GM21447 (cell line): ENCODE data around the gene ME3.

ENCODE experiments used
- ATAC-seq: cut with Tn5 transposase; IDR thresholded peaks from one replicate; pipeline ENCODE4 v1.9.1; 2021; ENCODE audit not compliant: unreplicated experiment

The ME3 gene

DNA sequence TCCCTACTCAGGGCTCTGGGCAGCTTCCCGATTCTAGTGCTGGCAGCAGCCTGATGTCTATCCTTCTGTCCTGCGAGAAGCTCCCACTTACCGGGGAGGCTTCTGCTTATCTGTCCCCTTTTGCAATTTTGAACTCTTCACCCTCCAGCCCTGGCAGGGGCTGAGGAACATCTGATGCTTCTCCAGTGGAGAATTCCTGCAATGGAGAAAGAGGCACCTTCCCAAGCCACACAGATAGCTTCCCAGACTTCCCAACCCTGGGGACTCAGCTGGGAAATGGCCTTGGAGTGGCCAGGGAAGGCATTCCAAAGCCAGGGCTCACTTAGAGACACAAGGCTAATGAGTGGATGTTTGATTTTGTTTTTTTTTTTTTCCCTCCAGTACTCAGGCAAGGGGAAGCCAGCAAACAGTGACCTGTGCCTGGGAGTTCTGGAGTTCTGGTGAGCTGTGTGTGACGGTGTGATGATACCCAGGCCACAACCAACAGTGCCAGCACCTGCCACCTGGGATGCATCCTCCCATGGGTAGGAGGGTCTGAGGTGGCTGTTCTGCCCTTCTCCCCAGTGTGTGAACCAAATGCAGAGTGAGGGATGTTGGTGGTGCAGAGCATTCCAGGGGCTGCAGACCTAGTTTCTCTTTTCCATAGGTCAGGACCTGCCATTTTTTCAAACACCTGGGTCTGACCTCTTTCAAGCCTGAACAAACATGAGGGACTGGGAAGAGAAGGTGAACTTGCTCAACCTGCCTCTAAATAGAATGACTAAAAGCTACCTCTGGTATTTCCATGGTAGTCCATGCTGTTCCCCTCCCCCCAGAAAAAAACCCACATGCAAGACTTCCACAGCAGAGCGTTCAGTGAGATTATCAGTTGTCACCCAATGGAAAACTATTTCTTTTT is 202.7 kb downstream of the ME3 start:
- no peak for ATAC-seq

DNA sequence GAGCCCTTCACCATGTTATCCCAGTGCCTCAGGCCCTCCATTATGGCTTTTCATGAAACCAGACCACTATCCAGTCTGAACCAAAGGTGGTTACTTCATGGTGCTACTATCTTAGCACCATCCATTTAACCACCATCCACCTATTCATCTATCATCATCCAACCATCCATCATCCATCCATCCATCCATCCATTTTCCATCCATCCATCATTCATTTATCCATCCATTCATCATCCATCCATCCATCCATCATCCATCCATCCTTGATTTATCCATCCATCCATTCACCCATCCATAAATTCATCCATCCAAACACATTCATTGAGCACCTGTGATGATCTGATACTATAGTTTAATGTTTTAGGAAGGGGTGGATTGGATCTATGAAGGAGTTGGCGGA is 204.2 kb downstream of the ME3 start:
- no peak for ATAC-seq

DNA sequence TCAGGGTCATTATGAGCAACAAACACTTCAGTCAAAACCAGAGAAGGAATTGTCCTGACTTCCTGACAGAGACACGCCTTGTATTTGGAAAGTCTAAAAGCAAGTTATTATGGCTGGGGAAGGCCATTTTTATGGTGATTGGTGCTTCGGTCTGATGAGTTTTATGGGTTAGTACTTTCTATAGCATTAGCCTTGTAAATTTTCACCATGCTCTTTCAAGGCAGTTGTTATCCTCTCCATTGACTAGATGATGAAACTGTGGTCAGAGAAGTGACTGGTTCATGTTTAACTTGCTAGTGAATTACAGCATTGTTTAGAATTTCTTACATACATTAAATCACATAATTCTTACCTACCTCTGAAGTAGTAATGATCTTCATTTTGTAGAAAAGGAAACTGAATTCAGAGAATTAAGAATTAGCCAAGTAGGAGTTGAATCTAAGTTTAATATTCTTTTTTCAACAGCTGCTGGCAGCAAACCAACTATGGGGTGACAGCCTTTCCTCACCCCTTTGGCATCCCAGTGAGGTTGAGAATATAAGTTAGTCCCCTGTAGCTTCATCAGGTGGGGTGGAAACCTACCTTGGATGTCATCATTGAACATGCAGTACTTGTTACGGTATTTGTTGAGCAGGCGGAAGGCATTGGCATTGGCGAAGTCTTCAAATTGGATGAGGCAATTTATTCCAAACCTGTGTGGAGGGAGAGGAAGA is 207.8 kb downstream of the ME3 start:
- no peak for ATAC-seq

DNA sequence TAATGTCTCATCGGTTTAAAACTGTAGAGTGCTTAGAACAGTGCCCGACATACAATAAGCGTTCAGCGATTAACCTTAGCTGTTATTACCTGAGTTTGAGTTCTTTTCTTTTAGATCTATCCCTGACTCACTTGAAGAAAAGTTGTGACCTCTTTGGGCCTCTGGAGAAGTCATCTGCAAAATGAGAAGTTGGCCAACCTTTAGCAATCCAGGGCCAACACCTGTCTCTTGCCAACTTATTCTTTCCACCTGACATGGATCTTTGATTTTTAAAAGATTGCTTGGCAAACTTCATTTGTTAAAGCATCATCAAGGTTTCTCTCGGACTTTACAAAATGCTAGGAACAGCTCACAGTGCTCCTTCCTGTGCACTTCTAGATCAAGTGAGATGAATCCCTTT is 208.5 kb downstream of the ME3 start:
- no peak for ATAC-seq

DNA sequence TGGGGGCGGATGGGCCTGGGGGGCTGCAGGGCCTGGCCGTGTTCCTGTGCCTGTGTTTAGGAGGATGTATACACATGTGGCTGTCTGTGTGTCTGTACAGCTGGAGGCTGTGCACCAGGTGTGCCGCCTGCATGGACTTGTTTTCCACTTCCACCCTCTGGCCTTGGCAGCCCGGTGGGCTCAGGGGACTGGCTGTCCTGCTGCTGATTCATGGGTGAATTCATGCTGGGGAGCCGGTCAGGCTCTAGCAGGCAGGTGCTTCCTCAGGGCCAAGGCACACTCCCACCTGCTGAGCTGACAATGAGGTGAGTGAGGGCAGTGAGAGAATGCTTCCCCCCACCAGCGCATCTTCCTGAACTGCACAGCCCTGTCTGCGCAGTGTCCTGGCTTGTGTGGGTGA is 209.3 kb downstream of the ME3 start:
- ATAC-seq: no peak

DNA sequence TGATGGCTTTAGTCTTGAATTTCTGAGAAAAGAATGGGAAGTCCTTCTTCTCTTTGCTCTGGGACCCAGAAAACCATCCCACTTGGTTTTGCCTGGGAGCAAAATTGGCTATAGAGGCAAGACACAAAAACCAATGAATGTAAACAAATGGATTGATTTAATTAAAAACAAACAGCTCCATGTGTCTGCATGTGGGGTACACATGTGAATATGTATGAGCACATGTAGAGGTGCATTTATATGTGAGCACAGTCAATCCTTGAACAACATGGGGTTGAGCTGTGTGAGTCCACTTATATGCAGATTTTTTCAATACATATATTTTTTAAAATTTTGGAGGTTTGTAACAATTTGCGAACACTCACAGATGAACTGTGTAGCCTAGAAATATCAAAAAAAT is 210.5 kb downstream of the ME3 start:
- no peak for ATAC-seq

DNA sequence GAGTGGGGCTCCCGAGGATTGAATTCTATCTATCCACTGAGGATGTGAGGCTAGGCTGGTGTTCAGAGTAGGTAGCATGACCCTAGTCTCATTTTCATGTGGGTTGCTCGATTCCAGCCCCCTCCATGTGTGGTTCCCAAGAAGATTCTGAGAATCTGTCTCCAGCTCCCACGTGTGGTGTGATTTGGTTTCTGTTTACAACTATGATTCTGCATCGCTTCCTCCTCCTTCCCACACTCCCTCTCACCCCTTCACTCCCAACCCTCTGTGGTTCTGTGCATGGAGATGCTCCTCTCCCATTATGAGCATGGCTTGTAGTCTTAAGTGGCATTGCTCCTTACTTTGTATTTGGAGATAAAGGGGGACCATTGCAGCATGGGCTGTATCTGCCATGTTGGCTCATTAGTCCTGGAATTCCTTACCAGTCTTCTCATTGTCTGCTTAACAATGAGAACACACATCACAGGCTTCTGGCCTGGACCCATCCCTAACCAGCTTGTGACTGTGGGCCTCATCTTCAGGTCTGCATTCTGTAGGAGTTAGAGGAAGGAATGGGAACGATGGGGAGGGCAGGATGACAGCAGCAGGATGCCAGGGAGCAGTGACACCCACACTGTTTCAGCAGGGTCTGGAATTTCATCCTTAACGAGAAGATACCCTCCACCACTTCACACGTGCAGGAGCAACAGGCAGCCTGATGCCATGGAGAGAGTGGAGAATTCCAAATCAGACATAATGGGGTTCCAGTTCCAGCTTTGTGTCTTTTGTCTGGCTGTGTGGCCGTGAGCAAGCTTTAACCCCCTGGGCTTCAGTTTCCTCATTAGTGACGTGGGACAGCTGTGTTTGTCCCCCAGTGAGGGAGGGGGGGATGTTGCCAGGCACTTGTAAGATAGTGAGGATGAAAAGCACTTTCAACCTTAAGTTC is 211.7 kb downstream of the ME3 start:
- ATAC-seq: no peak

DNA sequence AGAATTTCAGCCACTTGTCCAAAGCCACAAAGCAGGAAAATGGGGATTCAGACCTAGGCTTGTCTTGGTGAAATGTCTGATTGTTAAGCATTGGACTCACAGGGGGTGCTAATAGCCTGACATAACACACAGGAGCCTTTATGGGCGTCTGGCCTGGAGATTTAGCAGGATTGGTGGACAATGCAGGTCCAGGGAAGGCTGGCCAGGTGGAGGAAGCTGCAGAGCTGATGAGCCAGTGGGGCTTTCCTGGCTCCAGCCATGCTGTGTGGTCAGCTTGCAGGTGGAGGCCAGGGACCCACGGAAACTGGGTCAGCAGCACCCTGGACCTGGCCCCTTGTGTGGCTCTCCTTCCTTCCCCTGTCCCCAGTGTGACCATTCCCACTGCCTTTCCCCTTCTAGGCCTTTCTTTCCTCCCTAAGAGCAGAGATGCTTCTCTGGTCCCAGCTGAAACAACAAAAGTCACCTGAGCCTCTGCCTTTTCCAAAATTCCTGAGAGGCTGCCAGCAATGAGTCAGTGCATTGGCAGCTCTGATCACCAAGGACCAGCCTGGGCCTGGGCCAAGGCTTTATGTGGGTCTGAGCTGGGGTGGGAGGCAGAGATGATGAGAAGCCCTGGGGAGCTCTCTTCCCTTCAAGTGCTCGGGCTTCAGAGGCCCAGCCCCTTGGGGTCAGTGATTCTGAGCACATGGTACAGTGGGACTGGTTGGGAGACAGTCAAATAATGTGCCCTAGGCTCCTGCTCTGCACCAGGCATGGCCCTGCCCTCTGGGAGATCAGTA is 212.5 kb downstream of the ME3 start:
- ATAC-seq: no peak

DNA sequence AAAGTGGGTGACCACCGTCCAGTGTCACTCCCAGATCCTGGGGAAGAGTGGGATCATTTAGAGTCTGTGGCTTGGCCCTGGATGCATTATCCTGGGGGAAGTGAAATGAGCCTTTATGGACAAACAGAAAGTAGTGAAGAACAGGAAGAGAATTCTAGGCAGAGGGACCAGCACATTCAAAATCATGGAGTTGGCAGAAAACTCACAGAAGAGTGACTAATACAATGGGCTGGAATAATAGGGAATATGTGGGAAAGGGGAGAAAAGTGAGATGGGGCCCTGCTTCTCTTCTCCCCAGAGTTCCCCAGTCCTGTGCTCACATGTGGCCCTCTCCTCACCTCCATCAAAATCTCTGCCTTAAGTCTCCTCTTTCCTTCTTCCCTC is 213.4 kb downstream of the ME3 start:
- no peak for ATAC-seq

DNA sequence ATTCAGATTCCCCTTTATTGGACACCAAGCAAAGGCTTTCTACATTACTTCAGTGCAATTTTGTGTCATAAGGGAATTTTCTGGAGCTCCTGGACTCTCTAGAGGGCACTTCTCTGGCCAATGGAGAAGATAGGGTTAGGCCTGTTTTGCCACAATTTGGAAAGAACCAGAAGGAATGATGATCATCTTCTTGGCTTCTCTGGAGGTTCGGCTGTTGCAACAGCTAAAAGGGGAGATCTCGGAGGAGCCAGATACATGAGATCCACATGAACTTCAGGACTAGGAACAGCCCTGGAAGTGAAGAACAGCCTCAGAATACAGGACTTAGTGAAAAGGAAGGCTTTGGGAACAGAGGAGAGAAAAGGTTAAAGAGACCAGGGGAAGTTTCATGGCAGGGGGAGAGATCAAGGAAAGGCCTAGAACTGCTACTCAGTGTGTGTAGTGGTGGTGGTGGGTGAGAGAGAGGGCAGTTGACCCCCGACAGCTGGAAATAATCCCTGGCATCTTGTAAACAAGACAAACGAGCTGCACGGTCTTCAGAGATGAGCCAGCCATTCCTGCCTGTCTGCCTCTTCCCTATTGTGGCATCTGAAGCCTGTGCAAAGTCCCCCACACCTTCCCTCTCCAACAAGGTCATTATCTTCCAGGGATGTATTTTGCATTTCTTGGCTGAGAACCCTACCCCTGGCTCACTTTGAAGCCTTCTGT is 214.0 kb downstream of the ME3 start:
- no peak for ATAC-seq

DNA sequence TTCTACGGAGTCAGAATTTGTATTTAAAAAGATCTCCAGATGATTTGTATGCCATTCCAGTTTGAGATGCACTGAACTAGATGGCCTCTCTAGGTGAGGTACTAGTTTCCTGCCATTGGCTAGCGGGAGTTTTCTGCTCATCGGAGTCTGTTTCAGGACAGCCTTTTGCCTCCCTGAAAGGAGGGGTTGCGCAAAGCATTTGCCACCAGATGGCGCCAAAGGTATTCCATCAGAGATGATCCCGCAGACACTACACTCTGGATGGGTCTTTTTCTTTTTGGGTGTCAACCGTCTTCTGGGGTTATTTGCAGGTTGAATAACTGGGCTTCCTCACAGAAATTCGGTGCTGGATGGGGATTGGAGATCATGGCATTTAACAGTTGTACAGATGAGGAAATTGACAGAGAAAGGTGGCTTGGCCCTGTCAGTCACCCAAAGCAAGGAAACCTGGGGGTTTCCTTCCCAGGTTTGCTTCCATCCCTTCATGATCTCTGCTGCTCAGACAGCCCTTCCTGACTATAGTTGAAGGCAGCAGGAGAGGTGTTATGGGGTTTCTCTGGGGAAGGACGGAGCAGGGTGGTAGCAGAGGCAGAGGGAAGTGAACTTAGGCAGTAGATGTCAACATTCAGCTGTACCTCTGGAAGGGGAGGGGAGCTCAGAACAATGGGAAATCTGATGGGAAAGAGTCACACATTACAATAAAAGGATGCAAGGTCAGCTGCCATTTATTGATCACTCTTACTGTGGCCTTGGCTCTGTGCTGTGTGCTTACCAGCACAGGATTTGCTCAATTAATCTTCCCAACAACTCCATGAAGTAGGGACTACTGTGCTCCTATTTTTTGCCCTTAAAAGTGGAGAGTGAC is 216.1 kb downstream of the ME3 start:
- peak; percentile 91 for ATAC-seq

DNA sequence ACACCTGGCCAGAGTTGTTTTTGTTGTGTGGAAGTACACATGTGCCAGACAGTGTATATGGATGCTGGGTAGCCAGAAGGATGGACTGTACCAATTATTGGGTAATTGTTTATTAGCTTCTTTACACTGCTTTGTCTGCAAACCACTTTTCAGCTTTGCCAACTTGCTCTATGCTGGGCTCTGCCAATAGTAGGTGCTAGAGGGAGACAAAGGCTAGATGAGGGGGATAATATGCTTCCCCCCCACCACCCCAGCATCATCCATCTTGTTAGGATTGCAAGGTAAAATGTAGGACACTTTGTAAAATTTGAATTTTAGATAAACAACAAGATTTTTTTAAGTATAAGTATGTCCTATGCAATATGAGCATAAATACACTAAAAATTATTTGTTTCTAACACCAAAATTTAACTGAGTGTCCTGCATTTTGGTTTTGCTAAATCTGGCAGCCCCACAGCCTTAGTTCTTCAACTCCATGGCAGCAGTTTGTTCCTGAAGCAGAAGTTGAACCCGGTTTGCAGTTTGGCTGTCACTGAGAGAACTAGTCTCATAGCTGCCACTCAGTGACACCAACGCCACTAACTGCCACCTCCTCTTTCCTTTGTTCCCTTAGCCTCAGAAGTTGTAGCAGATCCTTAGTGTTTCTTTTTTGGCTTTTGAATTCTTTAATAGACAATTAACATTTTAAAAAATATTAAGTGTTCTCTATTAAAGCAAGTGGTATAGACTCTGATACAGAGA is 219.0 kb downstream of the ME3 start:
- no peak for ATAC-seq

DNA sequence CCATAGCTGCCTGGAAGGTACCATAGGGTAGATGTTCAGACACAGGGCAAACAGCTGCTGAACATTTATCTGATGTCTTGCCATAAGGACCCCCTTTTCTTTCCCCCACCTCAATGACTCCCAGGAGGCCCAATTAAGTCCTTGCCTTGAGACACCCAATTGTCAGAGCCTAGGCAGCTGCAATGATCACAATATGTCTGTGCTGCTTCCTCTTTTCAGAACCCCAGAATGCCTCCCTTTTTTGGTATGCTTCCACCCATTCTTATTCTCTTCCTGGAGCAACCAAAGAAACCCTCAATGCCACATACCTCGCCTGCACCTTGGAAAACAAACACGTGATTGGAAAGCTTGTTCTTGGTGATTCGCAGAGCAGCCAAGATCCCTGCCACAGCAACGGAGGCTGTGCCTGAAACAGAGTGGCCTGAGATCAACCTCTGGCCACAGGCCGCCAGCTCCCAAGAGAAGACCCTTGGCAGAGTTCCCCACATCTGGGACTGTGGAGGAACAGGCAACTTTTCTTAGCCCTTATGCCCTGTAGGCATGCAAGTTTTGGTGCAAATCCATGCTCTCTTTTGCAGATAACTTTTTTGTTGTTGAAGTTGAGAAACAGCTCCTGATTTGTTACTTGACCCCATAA is 222.3 kb downstream of the ME3 start:
- no peak for ATAC-seq

DNA sequence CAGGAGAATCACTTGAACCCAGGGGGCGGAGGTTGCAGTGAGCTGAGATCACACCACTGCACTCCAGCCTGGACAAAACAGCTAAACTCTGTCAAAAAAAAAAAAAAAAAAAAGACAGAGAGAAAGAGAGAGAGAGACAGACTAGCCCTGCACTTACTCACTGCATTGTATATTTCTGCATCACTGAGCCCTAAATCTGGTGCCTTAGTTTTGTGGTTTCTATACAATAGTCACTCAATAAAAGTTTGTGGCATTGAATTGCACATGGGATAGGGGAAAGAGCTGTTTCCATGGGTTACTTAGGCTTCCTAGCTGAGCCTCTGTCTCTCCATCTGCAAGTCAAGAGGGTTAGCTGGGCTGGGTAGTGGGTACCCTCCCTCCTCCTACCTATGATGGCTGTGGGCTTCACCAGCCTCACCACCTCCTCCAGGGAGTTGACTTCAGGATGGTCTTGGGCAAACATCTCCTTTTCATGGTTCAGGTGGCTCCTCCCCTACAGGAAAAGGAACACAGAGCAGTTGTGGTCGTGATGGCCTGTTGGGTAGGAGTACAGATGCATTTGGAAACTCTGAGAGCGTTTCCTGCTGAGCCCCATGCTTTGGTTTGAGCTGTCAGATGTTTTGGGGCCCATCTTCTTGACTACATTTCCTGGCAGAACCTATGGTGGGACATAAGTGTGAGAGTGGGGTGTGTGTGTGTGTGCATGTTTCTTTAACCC is 224.5 kb downstream of the ME3 start:
- ATAC-seq: no peak

DNA sequence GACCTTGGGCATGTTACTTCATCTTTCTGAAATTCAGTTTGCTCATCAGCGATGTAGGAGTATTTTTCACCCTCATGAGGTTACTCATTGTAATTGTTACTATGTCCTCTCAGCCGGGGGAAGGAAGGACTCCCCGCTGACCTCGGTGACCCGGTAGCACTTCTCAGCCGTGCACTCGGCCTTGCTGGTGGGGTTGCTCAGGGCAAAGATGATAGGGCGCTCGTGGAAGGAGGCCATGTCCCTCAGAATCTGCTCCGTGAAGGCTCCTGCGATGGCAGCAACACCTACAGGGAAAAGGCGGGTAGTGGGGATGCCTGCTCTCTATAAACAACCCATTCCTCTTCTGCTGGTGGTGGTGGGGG is 225.5 kb downstream of the ME3 start:
- ATAC-seq: no peak

DNA sequence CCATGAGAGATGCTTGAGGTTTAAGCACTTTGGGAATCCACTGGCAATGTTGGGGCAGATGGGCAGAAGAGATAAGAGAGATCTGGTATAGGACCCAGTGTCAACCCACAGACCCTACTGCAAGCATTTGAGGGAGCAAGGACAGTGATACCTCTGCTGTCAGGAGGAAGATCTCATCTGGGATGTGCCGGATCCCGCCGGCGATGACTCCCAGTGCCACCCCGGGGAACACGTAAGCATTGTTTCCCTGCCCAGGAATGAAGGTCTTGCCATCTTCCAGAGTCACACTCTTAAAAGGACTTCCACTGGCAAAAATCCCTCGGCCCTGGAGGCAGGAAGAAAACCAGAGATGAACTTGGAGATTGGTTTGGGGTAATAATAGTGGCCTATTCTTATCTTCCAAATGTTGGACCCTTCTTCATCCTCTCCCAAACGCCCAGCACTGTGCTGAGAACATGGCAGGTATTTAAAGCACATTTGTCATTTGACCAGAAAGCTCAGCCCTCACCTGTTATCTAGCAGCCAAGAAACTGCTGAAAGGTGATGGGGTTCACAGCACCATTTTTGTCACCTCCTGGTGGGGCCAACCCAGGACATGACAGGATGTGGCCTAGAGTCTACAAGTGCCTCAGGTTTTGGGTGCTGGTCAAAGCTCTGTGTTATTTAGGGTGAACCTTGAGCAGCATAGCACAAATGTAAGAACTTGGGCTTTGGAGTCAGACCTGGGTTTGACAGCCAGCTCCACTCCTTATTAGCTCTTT is 226.1 kb downstream of the ME3 start:
- no peak for ATAC-seq

DNA sequence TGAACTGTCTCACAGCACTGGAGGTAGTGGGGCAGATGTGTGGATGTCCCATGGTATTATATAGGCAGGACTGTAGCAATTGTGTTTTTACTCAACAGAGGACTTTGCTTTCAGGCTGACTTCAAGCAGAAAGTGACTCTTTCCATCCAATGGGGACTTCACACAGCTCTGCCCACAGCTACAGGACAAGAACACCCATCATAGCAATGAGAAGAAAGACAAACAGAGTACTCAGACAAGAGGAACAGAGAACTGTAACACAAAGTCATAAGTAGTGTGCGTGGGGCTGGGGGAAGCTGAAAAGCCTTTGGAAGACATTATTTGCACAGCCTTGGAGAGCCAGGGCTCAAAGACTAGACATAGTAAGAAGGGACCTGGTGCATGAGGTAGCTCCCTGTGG is 227.4 kb downstream of the ME3 start:
- ATAC-seq: no peak
